GM12878 (cell line): ENCODE data around the gene DAAM1. TPM values are rescaled to one million over a fixed set of nuclear protein-coding genes. Genes with fewer than 3 reads are reported as not detected.

Experiments
- ATAC-seq: fragments of 200-7000 bp; cut with Tn5 transposase; 3 replicates; pipeline ENCODE4 v1.9.1; 2020; ENCODE audit warnings: mild to moderate bottlenecking, moderate library complexity
- BruUV-seq: library from RNA; stranded (reverse); fragments of 400-500 nt; replicated peaks from 2 replicates; lab custom pipeline; 2021; lab: Mats Ljungman, UMichigan
- CTCF ChIA-PET: fragments of 300-600 bp; sonication (Branson Sonifier 250); formaldehyde crosslinking; extraction: SDS; loops from one replicate; lab custom pipeline; 2021; ENCODE audit warnings: inconsistent platforms; lab: Yijun Ruan, JAX
- POLR2A ChIA-PET: fragments of 350-600 bp; formaldehyde crosslinking; extraction: SDS; loops from one replicate; lab custom pipeline; 2021; ENCODE audit warnings: inconsistent platforms; lab: Charles Lee
- RAD21 ChIA-PET: fragments of 300-600 bp; sonication (Branson Sonifier 250); formaldehyde crosslinking; loops from one replicate; lab custom pipeline; 2023; ENCODE audit warnings: antibody characterized with exemption; ENCODE audit not compliant: unreplicated experiment; lab: Charles Lee
- SMC1A ChIA-PET: fragments of 300-600 bp; sonication (Branson Sonifier 250); formaldehyde crosslinking; loops from one replicate; lab custom pipeline; 2023; ENCODE audit not compliant: unreplicated experiment, uncharacterized antibody; lab: Charles Lee
- DNase-seq: peaks from one replicate; pipeline ENCODE4 v3.0.0-alpha.2; 2011; ENCODE audit warnings: low read depth, low spot score
- FAIRE-seq: peaks from 3 replicates; lab custom pipeline; 2011; peaks lifted over from hg19 to GRCh38; lab: Jason Lieb, UNC
- H2AFZ ChIP-seq: 2 replicates; pipeline ENCODE4 v1.6.0; 2011; ENCODE audit warnings: low read depth, low read length, control low read depth; ENCODE audit not compliant: control insufficient read depth
- H3K27ac ChIP-seq: 2 replicates; pipeline ENCODE4 v1.5.1; 2011; ENCODE audit warnings: control low read depth; ENCODE audit not compliant: control insufficient read depth, insufficient read depth
- H3K27me3 ChIP-seq, 2 experiments: replicated peaks in 1 of 2; 2 replicates each; pipeline versions ENCODE4 v1.6.0 to v1.6.1; 2011; ENCODE audit warnings: low read length in 1 of 2; ENCODE audit not compliant: control insufficient read depth in 2 of 2, insufficient read depth in 2 of 2
- H3K36me3 ChIP-seq, 2 experiments: 2 replicates each; pipeline ENCODE4 v1.5.1; 2011; ENCODE audit warnings: low read length in 1 of 2; ENCODE audit not compliant: control insufficient read depth in 2 of 2, insufficient read depth in 2 of 2
- H3K4me1 ChIP-seq: 2 replicates; pipeline ENCODE4 v1.6.1; 2011; ENCODE audit warnings: mild to moderate bottlenecking, low read length, moderate library complexity, mixed read lengths; ENCODE audit not compliant: control insufficient read depth, insufficient read depth
- H3K4me2 ChIP-seq: 2 replicates; pipeline ENCODE4 v1.6.0; 2011; ENCODE audit warnings: control low read depth; ENCODE audit not compliant: control insufficient read depth, insufficient read depth
- H3K4me3 ChIP-seq: fragments of 200-600 bp; sonication (generic); 2 replicates; pipeline ENCODE4 v1.5.1; 2016
- H3K79me2 ChIP-seq: 2 replicates; pipeline ENCODE4 v1.6.0; 2011; ENCODE audit warnings: low read length; ENCODE audit not compliant: control insufficient read depth, insufficient read depth
- H3K9ac ChIP-seq: 2 replicates; pipeline ENCODE4 v1.8.0; 2011; ENCODE audit warnings: low read length, control low read depth, mixed read lengths; ENCODE audit not compliant: control insufficient read depth, insufficient read depth
- H3K9me3 ChIP-seq: replicated peaks from 3 replicates; pipeline ENCODE4 v1.5.1; 2011; ENCODE audit warnings: mild to moderate bottlenecking, low read length; ENCODE audit not compliant: control insufficient read depth, insufficient read depth
- H4K20me1 ChIP-seq: 2 replicates; pipeline ENCODE4 v1.6.0; 2011; ENCODE audit not compliant: control insufficient read depth, insufficient read depth
- ATF3 ChIP-seq: IDR thresholded peaks from 2 replicates; pipeline ENCODE4 v1.6.1; 2011; ENCODE audit warnings: low read depth, mild to moderate bottlenecking, low read length, moderate library complexity, borderline replicate concordance; ENCODE audit errors: extremely low read depth
- BACH1 ChIP-seq: fragments of 450-650 bp; IDR thresholded peaks from 2 replicates; pipeline ENCODE4 v1.6.1; 2017; ENCODE audit warnings: mild to moderate bottlenecking, borderline replicate concordance
- CBFB ChIP-seq: IDR thresholded peaks from 2 replicates; pipeline ENCODE4 v1.6.1; 2016; ENCODE audit warnings: antibody characterized with exemption, low read depth
- EED ChIP-seq: sonication (generic); IDR thresholded peaks from 2 replicates; pipeline ENCODE4 v1.6.1; 2016; ENCODE audit warnings: antibody characterized with exemption, low read depth
- EGR1 ChIP-seq, 2 experiments: IDR thresholded peaks; 1 replicate in 1 of 2; 2 replicates in 1 of 2; pipeline ENCODE4 v1.6.1; 2011 to 2012; ENCODE audit warnings: low read depth in 2 of 2, low read length in 2 of 2, borderline replicate concordance in 1 of 2, mild to moderate bottlenecking in 1 of 2, moderate library complexity in 1 of 2
- ELK1 ChIP-seq: IDR thresholded peaks from 2 replicates; pipeline ENCODE4 v1.6.1; 2012; ENCODE audit warnings: low read depth, low read length, improper control_type of control experiment
- FOXM1 ChIP-seq: IDR thresholded peaks from 2 replicates; pipeline ENCODE4 v1.6.1; 2012; ENCODE audit warnings: low read depth, mild to moderate bottlenecking, inconsistent platforms, low read length, moderate library complexity
- HDGF ChIP-seq: fragments of 450-650 bp; IDR thresholded peaks from 2 replicates; pipeline ENCODE4 v1.6.1; 2016; ENCODE audit warnings: antibody characterized with exemption
- IRF4 ChIP-seq: IDR thresholded peaks from 2 replicates; pipeline ENCODE4 v1.6.1; 2011; ENCODE audit warnings: low read depth, low read length
- LARP7 ChIP-seq: fragments of 450-650 bp; IDR thresholded peaks from 2 replicates; pipeline ENCODE4 v1.6.1; 2017; ENCODE audit warnings: mild to moderate bottlenecking
- MAX ChIP-seq: IDR thresholded peaks from 2 replicates; pipeline ENCODE4 v1.6.1; 2012; ENCODE audit warnings: low read depth, low read length, improper control_type of control experiment
- MEF2B ChIP-seq: fragments of 450-650 bp; IDR thresholded peaks from 2 replicates; pipeline ENCODE4 v1.6.1; 2018; ENCODE audit warnings: mild to moderate bottlenecking, moderate library complexity; ENCODE audit not compliant: partially characterized antibody, poor library complexity, severe bottlenecking
- NFYA ChIP-seq: IDR thresholded peaks from 2 replicates; pipeline ENCODE4 v1.6.1; 2011; ENCODE audit warnings: low read depth, mild to moderate bottlenecking, low read length, improper control_type of control experiment, borderline replicate concordance
- NFYB ChIP-seq: IDR thresholded peaks from 2 replicates; pipeline ENCODE4 v1.6.1; 2011; ENCODE audit warnings: low read depth, mild to moderate bottlenecking, low read length, improper control_type of control experiment, moderate library complexity; ENCODE audit not compliant: insufficient read depth
- NR2C2 ChIP-seq: IDR thresholded peaks from 2 replicates; pipeline ENCODE4 v1.6.1; 2011; ENCODE audit warnings: borderline replicate concordance, low read depth; ENCODE audit not compliant: control insufficient read depth, insufficient read length
- NRF1 ChIP-seq: conservative IDR thresholded peaks from 2 replicates; pipeline ENCODE4 v1.6.1; 2011; ENCODE audit warnings: mild to moderate bottlenecking, low read depth, low read length, improper control_type of control experiment
- RFX5 ChIP-seq: IDR thresholded peaks from 2 replicates; pipeline ENCODE4 v1.6.1; 2011; ENCODE audit warnings: low read depth, low read length, improper control_type of control experiment
- TCF12 ChIP-seq: IDR thresholded peaks from 2 replicates; pipeline ENCODE4 v1.6.1; 2011; ENCODE audit warnings: low read depth, mild to moderate bottlenecking, low read length
- ZBTB4 ChIP-seq: fragments of 450-650 bp; formaldehyde crosslinking; IDR thresholded peaks from 2 replicates; pipeline ENCODE4 v1.4.0; 2022; ENCODE audit warnings: mild to moderate bottlenecking, moderate library complexity
- WGBS: methylation state at CpG from one replicate; pipeline ENCODE4 v1.1.6; 2016; ENCODE audit warnings: low lambda C conversion rate; ENCODE audit not compliant: insufficient replicate concordance, insufficient coverage; ENCODE audit errors: missing lambda C conversion rate; 5-methylcytosine and 5-hydroxymethylcytosine counted together
- in situ Hi-C: fragments of 300-500 bp; cut with MboI; formaldehyde crosslinking; loops from 9 replicates; pipeline ENCODE4 v1.14.3; 2018; ENCODE audit warnings: mixed read lengths
- intact Hi-C: fragments of 100-400 bp; cut with micrococcal nuclease; formaldehyde crosslinking; loops from one replicate; pipeline ENCODE4 v1.14.2; 2022; ENCODE audit not compliant: unreplicated experiment
- polyA plus RNA-seq, 11 experiments: library from polyadenylated mRNA; depleted of rRNA in 4 of 11; unstranded in 6 of 11; stranded (reverse) in 5 of 11; fragments of >200 nt; fragmentation: Nextera tagmentation in 4 of 11; fragmentation: Illumina TruSeq in 1 of 11; extraction: Ambion mirVana in 4 of 11; extraction: Trizol in 1 of 11; gene quantifications; 1 replicate in 1 of 11; 2 replicates in 10 of 11; pipeline versions ENCODE4 v1.2.1 to v1.2.3, GENCODE V29; 2011 to 2016; ENCODE audit warnings: inconsistent platforms in 2 of 11, missing spikeins in 2 of 11, low read depth in 1 of 11
- total RNA-seq, 4 experiments: library from RNA; depleted of rRNA in 3 of 4; stranded (reverse); fragments of >200 nt in 3 of 4; fragmentation: Illumina TruSeq in 1 of 4; extraction: Trizol in 1 of 4; gene quantifications; 2 replicates each; pipeline versions ENCODE4 v1.2.1 to v1.2.3, GENCODE V29; 2013 to 2021

Gene DAAM1
- total and polyA plus RNA-seq, 10 of the 15 experiments (the other 5 are each of a cell fraction or from before 2014, with no cell fraction given): 13.8 to 32.4 (median 24.2) TPM

- 63% methylated on average over 5 of the region's 5 CpGs for WGBS
- no peak for TF ChIP-seq HDGF
- TF ChIP-seq NRF1: no peak
- no peak for TF ChIP-seq LARP7
- no peak for TF ChIP-seq ELK1
- TF ChIP-seq FOXM1: no peak
- no peak for TF ChIP-seq EGR1 (IDR thresholded peaks at IDR 0.05; ENCODE audit: borderline replicate concordance in 1 of 2, low read depth in 2 of 2, low read length in 2 of 2)
- TF ChIP-seq MEF2B: no peak
- no peak for TF ChIP-seq MAX
- no peak for TF ChIP-seq ATF3
- TF ChIP-seq CBFB: no peak
- TF ChIP-seq TCF12: no peak
- TF ChIP-seq NFYA: no peak
- no peak for TF ChIP-seq BACH1
- TF ChIP-seq ZBTB4 (CRISPR knock-in tag): no peak
- no peak for TF ChIP-seq IRF4
- TF ChIP-seq RFX5: no peak
- no peak for TF ChIP-seq EED
- TF ChIP-seq NFYB: no peak
- no peak for TF ChIP-seq NR2C2
Observed at GRCh38 chr14:59415836-59416602, 227.6 kb downstream of the DAAM1 start.

More at GRCh38 chr14:59415836-59416602, 227.6 kb downstream of the DAAM1 start:
- ChIA-PET CTCF (no interaction called here), POLR2A (no interaction called here), RAD21 (interaction anchor here (0.7 kb wide), 1 partner anchor 286 kb away, joined by 3 read pairs; no protein-coding TSS in a partner anchor), SMC1A (interaction anchor here (0.6 to 0.7 kb wide), 2 partner anchors 9 to 482 kb away, joined by 3 read pairs; no protein-coding TSS in a partner anchor)
- no peaks in the 10 kb centered on the region for H3K36me3 ChIP-seq
- H3K27ac ChIP-seq: no peak overlapping the region
- FAIRE-seq (no peak), ATAC-seq (no peak), DNase-seq (no peak)
- in situ Hi-C loops (no loop called here), intact Hi-C loops (no loop called here)
- H2AFZ ChIP-seq: no peak overlapping the region
- BruUV-seq: no TSS peak
- H3K9ac ChIP-seq: no peak overlapping the region
- no peaks in the 10 kb centered on the region for H3K27me3 ChIP-seq
- H3K4me2 ChIP-seq: no peak overlapping the region
- no peaks in the 10 kb centered on the region for H3K9me3 ChIP-seq
- no peaks in the 10 kb centered on the region; the same call in 1 of the 2 replicates for H3K4me1 ChIP-seq
- no peaks in the 10 kb centered on the region for H4K20me1 ChIP-seq
- H3K79me2 ChIP-seq: no peaks in the 10 kb centered on the region
- no peak overlapping the region for H3K4me3 ChIP-seq
